Lung (tissue), 12 donors: ENCODE results near the gene PDCD6IP. TPM values are rescaled to one million over a fixed set of nuclear protein-coding genes. Genes with fewer than 3 reads are reported as not detected.
"Not testable (repeated sequence)": the region's sequence is repeated elsewhere in the genome, so short reads cannot be mapped to it uniquely, and the experiment has no call there.

ENCODE experiments used
- ATAC-seq: fragments of 200-7000 bp; cut with Tn5 transposase; one replicate; pipeline ENCODE4 v1.9.1; 2020; ENCODE audit warnings: moderate number of reproducible peaks; ENCODE audit not compliant: insufficient read depth, low FRiP score
- DNase-seq, 3 donors: peaks; one replicate each; pipeline ENCODE4 v3.0.0-alpha.2; 2013 to 2017
- H3K27ac ChIP-seq, 2 donors: one replicate each; pipeline ENCODE4 v1.5.1; 2013; ENCODE audit warnings: mild to moderate bottlenecking in 2 of 2, moderate library complexity in 2 of 2, control low read depth in 1 of 2, inconsistent platforms in 1 of 2, low read depth in 1 of 2, low read length in 1 of 2
- H3K27me3 ChIP-seq, 3 donors: one replicate each; pipeline ENCODE4 v1.5.1; 2013; ENCODE audit warnings: low read length in 2 of 3; ENCODE audit not compliant: control insufficient read depth in 3 of 3, insufficient read depth in 3 of 3
- H3K36me3 ChIP-seq, 4 donors: one replicate each; pipeline ENCODE4 v1.5.1; 2013; ENCODE audit warnings: low read length in 4 of 4, mild to moderate bottlenecking in 1 of 4, moderate library complexity in 1 of 4; ENCODE audit not compliant: control insufficient read depth in 4 of 4, insufficient read depth in 4 of 4
- H3K4me1 ChIP-seq, 5 donors: one replicate each; pipeline ENCODE4 v1.5.1; 2013; ENCODE audit warnings: low read length in 5 of 5, mild to moderate bottlenecking in 2 of 5, moderate library complexity in 1 of 5; ENCODE audit not compliant: control insufficient read depth in 5 of 5, insufficient read depth in 5 of 5
- H3K4me3 ChIP-seq: one replicate; pipeline ENCODE4 v1.5.1; 2013; ENCODE audit warnings: mild to moderate bottlenecking, control low read depth, moderate library complexity
- H3K9ac ChIP-seq, 2 donors: one replicate each; pipeline ENCODE4 v1.5.1; 2013; ENCODE audit warnings: low read length in 2 of 2, control low read depth in 1 of 2; ENCODE audit not compliant: insufficient read depth in 1 of 2
- H3K9me3 ChIP-seq, 4 donors: one replicate each; pipeline ENCODE4 v1.5.1; 2013; ENCODE audit warnings: low read length in 3 of 4, mild to moderate bottlenecking in 1 of 4, moderate library complexity in 1 of 4; ENCODE audit not compliant: control insufficient read depth in 4 of 4, insufficient read depth in 3 of 4
- WGBS, 2 donors: extraction: QIAGEN DNeasy Blood & Tissue Kit; methylation state at CpG; one replicate each; pipeline ENCODE4 v1.1.7; 2013; 5-methylcytosine and 5-hydroxymethylcytosine counted together
- polyA plus RNA-seq, 2 donors: library from polyadenylated mRNA; stranded (reverse); fragments of 200-250 nt; gene quantifications; one replicate each; pipeline ENCODE4 v1.2.1, GENCODE V29; 2013
- total RNA-seq, 2 donors: library from RNA; depleted of rRNA in 1 of 2; stranded (reverse); fragments of >200 nt in 1 of 2; gene quantifications; one replicate each; pipeline ENCODE4 v1.2.1, GENCODE V29; 2014 to 2021
- TF ChIP-seq, protein P1 (sequence below): IDR thresholded peaks from 2 replicates; pipeline ENCODE4 v1.5.1; 2012; ENCODE audit warnings: mild to moderate bottlenecking; ENCODE audit errors: control extremely low read depth, extremely low read depth
- donor health status: control.
- donor health status: control.
- donor health status: Bipolar disorder and iron deficiency.
- donor health status: healthy.
- donor health status: DM: yes; HTN: yes; CAD: no.

Gene PDCD6IP
- total and polyA plus RNA-seq, 4 donors: 33.8 to 372 (median 163) TPM

DNA sequence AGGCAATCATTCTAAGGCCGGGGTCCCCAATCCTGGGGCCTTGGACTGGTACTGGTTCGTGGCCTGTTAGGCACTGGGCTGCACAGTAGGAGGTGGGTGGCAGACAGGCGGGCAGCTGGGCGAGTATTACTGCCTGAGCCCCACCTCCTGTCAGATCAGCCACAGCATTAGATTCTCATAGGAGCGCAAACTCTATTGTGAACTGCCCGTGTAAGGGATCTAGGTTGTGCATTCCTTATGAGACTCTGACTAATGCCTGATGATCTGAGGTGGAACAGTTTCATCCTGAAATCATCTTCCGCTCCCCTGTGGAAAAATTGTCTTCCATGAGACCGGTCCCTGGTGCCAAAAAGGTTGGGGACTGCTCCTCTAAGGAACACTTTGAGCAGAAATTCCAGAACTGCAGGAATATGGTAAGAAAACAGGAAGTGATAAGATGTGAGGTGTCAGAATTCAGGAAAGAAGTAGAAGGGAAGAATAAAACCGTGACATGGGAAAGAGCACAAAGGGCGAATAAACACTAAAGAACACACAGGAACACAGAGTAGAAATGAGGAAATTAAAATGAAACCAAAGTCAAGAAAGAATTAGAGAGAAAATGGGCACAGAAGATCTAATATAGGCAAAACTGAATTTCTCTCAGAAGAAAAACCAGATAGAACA lies 57.6 kb downstream of the PDCD6IP start:
- H3K36me3 ChIP-seq: peaks cover 0 to 8% (median 6%) of the 10 kb centered on the region in 4 donors
- 83 to 86% methylated on average over 10 of the region's 10 CpGs for WGBS, 2 donors
- peak overlapping the region in 1 of 2 donors; percentile 4 for H3K27ac ChIP-seq
- no peak overlapping the region for H3K4me3 ChIP-seq
- peaks cover 0 to 6% (median 2%) of the 10 kb centered on the region in 5 donors for H3K4me1 ChIP-seq
- no peaks in the 10 kb centered on the region for H3K27me3 ChIP-seq
- no peak for ATAC-seq
- no peaks in the 10 kb centered on the region for H3K9me3 ChIP-seq
- H3K9ac ChIP-seq: no peak overlapping the region
- DNase-seq: no peak
- TF ChIP-seq, protein P1, sequence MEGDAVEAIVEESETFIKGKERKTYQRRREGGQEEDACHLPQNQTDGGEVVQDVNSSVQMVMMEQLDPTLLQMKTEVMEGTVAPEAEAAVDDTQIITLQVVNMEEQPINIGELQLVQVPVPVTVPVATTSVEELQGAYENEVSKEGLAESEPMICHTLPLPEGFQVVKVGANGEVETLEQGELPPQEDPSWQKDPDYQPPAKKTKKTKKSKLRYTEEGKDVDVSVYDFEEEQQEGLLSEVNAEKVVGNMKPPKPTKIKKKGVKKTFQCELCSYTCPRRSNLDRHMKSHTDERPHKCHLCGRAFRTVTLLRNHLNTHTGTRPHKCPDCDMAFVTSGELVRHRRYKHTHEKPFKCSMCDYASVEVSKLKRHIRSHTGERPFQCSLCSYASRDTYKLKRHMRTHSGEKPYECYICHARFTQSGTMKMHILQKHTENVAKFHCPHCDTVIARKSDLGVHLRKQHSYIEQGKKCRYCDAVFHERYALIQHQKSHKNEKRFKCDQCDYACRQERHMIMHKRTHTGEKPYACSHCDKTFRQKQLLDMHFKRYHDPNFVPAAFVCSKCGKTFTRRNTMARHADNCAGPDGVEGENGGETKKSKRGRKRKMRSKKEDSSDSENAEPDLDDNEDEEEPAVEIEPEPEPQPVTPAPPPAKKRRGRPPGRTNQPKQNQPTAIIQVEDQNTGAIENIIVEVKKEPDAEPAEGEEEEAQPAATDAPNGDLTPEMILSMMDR: no peak

DNA sequence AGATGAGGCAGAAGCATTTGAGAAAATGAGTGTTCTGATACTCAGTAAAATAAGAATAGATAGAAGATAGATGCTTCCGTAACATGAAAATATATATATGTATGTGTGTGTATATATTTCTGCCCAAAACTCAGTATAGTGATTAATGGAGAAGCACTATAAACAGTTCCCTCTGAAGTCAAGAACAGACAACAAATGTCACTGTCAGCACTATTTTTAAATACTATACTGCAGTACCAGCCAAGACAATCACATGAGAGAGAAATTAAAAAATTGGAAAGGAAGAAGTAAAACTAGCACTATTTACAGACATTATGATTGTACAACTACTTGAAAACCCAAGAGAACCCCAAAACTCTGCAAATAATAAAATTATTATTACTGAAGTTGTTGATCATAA lies 59.3 kb downstream of the PDCD6IP start:
- not testable (repeated sequence) for H3K36me3 ChIP-seq, H3K4me3 ChIP-seq, H3K9ac ChIP-seq, H3K27ac ChIP-seq, DNase-seq, ATAC-seq, H3K27me3 ChIP-seq, H3K4me1 ChIP-seq, H3K9me3 ChIP-seq
- 90 to 100% methylated on average over 1 of the region's 1 CpG for WGBS, 2 donors

DNA sequence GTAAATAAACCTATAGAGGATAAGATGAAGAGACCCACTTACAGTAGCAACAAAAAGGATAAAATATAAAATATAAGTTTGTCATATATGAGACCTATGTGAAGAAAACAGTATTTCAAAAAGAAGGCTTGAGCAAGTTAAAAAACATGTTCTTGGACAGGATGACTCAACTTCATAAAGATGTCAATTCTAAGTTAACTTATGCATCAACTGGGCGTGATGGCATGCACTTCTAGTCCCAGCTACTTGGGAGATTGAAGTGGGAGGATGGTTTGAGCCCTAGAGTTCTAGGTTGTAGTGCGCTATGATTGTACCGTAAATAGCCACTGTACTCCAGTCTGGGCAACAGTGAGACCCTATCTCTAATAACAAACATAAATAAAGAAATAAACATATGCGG lies 59.7 kb downstream of the PDCD6IP start:
- no peak overlapping the region for H3K27ac ChIP-seq
- 98 to 99% methylated on average over 4 of the region's 4 CpGs for WGBS, 2 donors
- DNase-seq (no peak), ATAC-seq (no peak)
- H3K27me3 ChIP-seq: no peaks in the 10 kb centered on the region
- no peak overlapping the region for H3K4me3 ChIP-seq
- H3K9ac ChIP-seq: no peak overlapping the region
- peaks cover 0 to 6% (median 4%) of the 10 kb centered on the region in 4 donors for H3K36me3 ChIP-seq
- H3K9me3 ChIP-seq: no peaks in the 10 kb centered on the region
- TF ChIP-seq, protein P1: no peak
- peaks cover 0 to 6% (median 2%) of the 10 kb centered on the region in 5 donors for H3K4me1 ChIP-seq

DNA sequence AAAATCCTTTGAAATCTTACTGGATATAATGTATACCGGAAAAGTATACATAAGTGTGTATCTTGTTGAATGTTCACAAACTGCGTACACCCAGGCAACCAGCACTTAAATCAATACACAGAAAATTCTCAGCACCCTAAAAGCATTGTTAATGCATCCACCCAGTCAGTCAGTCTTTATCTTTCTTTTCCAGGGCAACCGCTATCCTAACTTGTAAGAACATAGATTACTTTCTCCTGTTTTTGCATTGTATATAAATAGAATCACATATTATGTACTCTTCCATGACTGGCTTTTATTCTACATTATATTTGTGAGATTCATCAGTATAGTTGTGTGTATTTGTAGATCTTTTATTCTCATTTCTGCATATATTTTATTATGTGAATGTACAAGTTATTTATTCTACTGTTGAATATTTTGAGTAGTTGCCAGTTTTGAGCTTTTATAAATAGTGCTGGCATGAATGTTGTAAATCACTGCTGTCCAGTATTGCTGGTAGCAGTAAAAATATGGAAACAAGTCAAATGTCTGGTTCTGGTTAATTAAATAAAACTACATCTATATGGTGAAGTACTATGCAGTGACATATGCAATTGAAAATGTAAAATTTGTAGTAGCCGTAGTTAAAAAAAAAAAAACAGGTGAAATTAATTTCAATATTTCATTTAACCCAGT lies 62.1 kb downstream of the PDCD6IP start:
- WGBS, 2 donors: 84 to 95% methylated on average over 4 of the region's 4 CpGs

More for the DNA sequence above, 62.1 kb downstream of the PDCD6IP start:
- Histone ChIP-seq H3K4me3 (no peak overlapping the region), H3K9ac (no peak overlapping the region), H3K27me3 (no peaks in the 10 kb centered on the region), H3K4me1 (peaks cover 0 to 6% (median 2%) of the 10 kb centered on the region in 5 donors), H3K36me3 (peaks cover 6 to 12% (median 11%) of the 10 kb centered on the region in 4 donors), H3K9me3 (no peaks in the 10 kb centered on the region), H3K27ac (no peak overlapping the region)
- TF ChIP-seq, protein P1: no peak
- ATAC-seq (no peak), DNase-seq (no peak)
